ENCODE data around the gene RPL13. TPM values are rescaled to one million over a fixed set of nuclear protein-coding genes. Genes with fewer than 3 reads are reported as not detected.

RPL13 gene
- total and polyA plus RNA-seq, 2 of the 4 experiments (the other 2 are of a cell fraction): 2,098 to 3,527 TPM

DNA sequence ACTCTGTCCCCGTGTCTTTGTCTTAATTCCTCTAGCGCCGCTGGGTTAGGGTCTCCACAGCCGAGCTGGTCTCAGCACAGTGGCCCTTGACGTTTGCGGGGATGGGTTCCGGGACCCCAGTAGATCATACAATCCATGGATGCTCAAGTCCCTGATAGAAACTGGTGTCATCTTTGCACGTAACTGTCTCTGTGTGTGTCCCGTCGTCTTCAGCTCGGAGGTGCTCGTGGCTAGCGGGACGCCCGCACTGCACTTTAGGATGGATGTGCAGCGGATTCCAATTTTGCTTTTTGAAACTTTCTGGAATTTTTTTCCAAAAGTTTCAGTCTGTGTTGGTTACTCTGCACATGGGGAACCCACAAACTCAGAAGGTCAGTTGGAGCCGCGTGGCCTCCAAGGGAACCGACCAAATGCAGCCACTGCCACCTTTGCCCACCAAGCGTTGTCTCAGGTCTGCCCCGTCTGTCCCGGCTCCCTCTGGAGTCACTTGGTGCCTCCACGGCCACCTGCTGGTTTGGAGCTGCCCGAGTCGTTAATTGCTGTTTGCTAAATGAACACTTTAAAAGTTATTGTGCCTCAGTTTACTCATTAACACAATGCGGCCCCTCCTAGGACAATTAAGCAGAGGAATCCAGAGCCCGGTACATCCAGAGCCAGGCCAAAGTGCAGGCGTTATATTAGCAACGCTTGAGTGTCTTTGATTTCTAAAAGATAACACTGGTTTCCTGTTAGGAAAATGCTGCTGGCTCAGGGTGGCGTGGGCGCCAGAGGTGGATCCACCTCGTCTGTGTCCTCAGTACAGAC, 47.7 kb downstream of the RPL13 start (continued):
- TF ChIP-seq, protein P1, sequence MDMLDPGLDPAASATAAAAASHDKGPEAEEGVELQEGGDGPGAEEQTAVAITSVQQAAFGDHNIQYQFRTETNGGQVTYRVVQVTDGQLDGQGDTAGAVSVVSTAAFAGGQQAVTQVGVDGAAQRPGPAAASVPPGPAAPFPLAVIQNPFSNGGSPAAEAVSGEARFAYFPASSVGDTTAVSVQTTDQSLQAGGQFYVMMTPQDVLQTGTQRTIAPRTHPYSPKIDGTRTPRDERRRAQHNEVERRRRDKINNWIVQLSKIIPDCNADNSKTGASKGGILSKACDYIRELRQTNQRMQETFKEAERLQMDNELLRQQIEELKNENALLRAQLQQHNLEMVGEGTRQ (IDR thresholded peaks at IDR 0.05; ENCODE audit: low read depth, low read length): no peak

- no peak for ATAC-seq (ENCODE audit: low read depth)
- Histone ChIP-seq H2BK120ac (ENCODE audit: low read depth, low read length) (no peak overlapping the region), H4K91ac (ENCODE audit: insufficient read depth, low read depth, low read length) (no peak overlapping the region), H3K4ac (ENCODE audit: low read depth, low read length) (no peak overlapping the region), H4K8ac (ENCODE audit: low read depth in 2 of 2, low read length in 2 of 2) (no peak overlapping the region), H3K18ac (ENCODE audit: low read depth, low read length) (no peak overlapping the region), H3K79me1 (ENCODE audit: low read depth in 1 of 2, low read length in 2 of 2) (no peaks in the 10 kb centered on the region), H3K27me3 (ENCODE audit: control insufficient read depth, insufficient read depth, low read length) (peaks cover 6% of the 10 kb centered on the region; the same call in 1 of the 2 replicates), H2BK20ac (ENCODE audit: low read depth, low read length) (no peak overlapping the region), H3K4me2 (ENCODE audit: low read depth, low read length) (no peak overlapping the region), H3K27ac (ENCODE audit: insufficient read depth, low read length) (no peak overlapping the region), H3K36me3 (ENCODE audit: control insufficient read depth, insufficient read depth, low read length) (no peaks in the 10 kb centered on the region), H3K56ac (ENCODE audit: extremely low read depth, insufficient read depth, low read length) (no peak overlapping the region), H3K14ac (replicated peaks; ENCODE audit: low read depth, low read length) (no peak overlapping the region), H3K23ac (ENCODE audit: low read depth, low read length) (no peak overlapping the region), H3K9ac (ENCODE audit: low read depth, low read length) (no peak overlapping the region), H3K9me3 (ENCODE audit: control insufficient read depth, insufficient read depth, low read length) (no peaks in the 10 kb centered on the region), H2BK5ac (ENCODE audit: low read depth, low read length, poor library complexity, severe bottlenecking) (no peak overlapping the region), H2AK9ac (replicated peaks; ENCODE audit: low read depth, low read length, poor library complexity) (no peak overlapping the region), H3K4me3 (ENCODE audit: insufficient read depth, low read depth, low read length) (no peak overlapping the region), H3K9me1 (ENCODE audit: insufficient read depth, low read length) (0 out of 2 replicates have a peak, but pooled peaks cover 3% of the 10 kb centered on the region), H4K20me1 (ENCODE audit: insufficient read depth, low read length) (peaks cover 6% of the 10 kb centered on the region; the same call in 1 of the 2 replicates), H2BK15ac (ENCODE audit: low read depth, low read length) (no peak overlapping the region), H3K4me1 (ENCODE audit: control insufficient read depth, insufficient read depth, low read length) (no peaks in the 10 kb centered on the region), H4K5ac (ENCODE audit: low read depth, low read length) (no peak overlapping the region), H2AFZ (replicated peaks; ENCODE audit: low read length, poor library complexity) (no peak overlapping the region), H2AK5ac (ENCODE audit: low read depth, low read length) (no peak overlapping the region)
- POLR2A ChIA-PET (ENCODE audit: unreplicated experiment): interaction anchor here (1.2 kb wide), 1 partner anchor 46 kb away, joined by 3 read pairs; no protein-coding TSS in a partner anchor
- intact Hi-C loops (cut with micrococcal nuclease) (no loop called here), in situ Hi-C loops (cut with MboI; ENCODE audit: low sequenced_read_pairs) (no loop called here), dilution Hi-C loops (cut with HindIII; ENCODE audit: low sequenced_read_pairs, unreplicated experiment) (no loop called here)
- BruUV-seq (replicated peaks): no TSS peak
- no CpG with 5 or more reads among the region's 1 CpG for WGBS, 2 experiments (ENCODE audit: extremely low coverage in 2 of 2, insufficient read length in 1 of 2)
- CTCF ChIA-PET: no interaction called here
- TF ChIP-seq BHLHE40 (IDR thresholded peaks at IDR 0.05; ENCODE audit: low read depth, low read length) (no peak), MAZ (IDR thresholded peaks at IDR 0.05; ENCODE audit: borderline replicate concordance, low read depth, low read length) (no peak), CEBPB (IDR thresholded peaks at IDR 0.05; ENCODE audit: low read depth, low read length) (no peak), ELK1 (IDR thresholded peaks at IDR 0.05; ENCODE audit: borderline replicate concordance, low read depth, low read length) (no peak), RFX5 (IDR thresholded peaks at IDR 0.05; ENCODE audit: low read depth, low read length) (no peak), MAFK (IDR thresholded peaks at IDR 0.05; ENCODE audit: low read depth, low read length) (no peak), SMC3 (IDR thresholded peaks at IDR 0.05; ENCODE audit: low read depth, low read length) (no peak), FOS (IDR thresholded peaks at IDR 0.05; ENCODE audit: low read depth, low read length) (no peak), NFE2L2 (IDR thresholded peaks at IDR 0.05; ENCODE audit: low read depth, low read length) (no peak)
- TF ChIP-seq, protein P1 (IDR thresholded peaks at IDR 0.05; ENCODE audit: low read depth, low read length): no peak
- TF ChIP-seq, protein P2, sequence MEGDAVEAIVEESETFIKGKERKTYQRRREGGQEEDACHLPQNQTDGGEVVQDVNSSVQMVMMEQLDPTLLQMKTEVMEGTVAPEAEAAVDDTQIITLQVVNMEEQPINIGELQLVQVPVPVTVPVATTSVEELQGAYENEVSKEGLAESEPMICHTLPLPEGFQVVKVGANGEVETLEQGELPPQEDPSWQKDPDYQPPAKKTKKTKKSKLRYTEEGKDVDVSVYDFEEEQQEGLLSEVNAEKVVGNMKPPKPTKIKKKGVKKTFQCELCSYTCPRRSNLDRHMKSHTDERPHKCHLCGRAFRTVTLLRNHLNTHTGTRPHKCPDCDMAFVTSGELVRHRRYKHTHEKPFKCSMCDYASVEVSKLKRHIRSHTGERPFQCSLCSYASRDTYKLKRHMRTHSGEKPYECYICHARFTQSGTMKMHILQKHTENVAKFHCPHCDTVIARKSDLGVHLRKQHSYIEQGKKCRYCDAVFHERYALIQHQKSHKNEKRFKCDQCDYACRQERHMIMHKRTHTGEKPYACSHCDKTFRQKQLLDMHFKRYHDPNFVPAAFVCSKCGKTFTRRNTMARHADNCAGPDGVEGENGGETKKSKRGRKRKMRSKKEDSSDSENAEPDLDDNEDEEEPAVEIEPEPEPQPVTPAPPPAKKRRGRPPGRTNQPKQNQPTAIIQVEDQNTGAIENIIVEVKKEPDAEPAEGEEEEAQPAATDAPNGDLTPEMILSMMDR (conservative IDR thresholded peaks at IDR 0.05; ENCODE audit: low read depth, low read length): no peak
- DNase-seq: no peak
Measured at GRCh38 chr16:89610108-89610453, 49.6 kb downstream of the RPL13 start.

All from IMR-90 (cell line).